HepG2 (cell line): ENCODE data around the gene DMTF1. TPM values are rescaled to one million over a fixed set of nuclear protein-coding genes. Genes with fewer than 3 reads are reported as not detected.
A peak's percentile ranks its signal among the peaks of the same experiment; 100 is the strongest.

ENCODE experiments used
- ARNTL ChIP-seq: sonication (generic); formaldehyde crosslinking; IDR thresholded peaks from 2 replicates; pipeline ENCODE4 v1.4.0; 2020; ENCODE audit warnings: mild to moderate bottlenecking, missing genetic modification reagents
- DBP ChIP-seq: sonication (generic); formaldehyde crosslinking; IDR thresholded peaks from 2 replicates; pipeline ENCODE4 v1.4.0; 2020; ENCODE audit warnings: missing genetic modification reagents; ENCODE audit errors: not compliant biosample characterization
- FOXK1 ChIP-seq: sonication (generic); formaldehyde crosslinking; IDR thresholded peaks from 2 replicates; pipeline ENCODE4 v1.4.0; 2020; ENCODE audit warnings: low read depth, missing genetic modification reagents, borderline replicate concordance
- FOXM1 ChIP-seq: sonication (generic); formaldehyde crosslinking; IDR thresholded peaks from 2 replicates; pipeline ENCODE4 v1.5.0; 2020; ENCODE audit warnings: missing genetic modification reagents
- HOXA5 ChIP-seq: sonication (generic); formaldehyde crosslinking; IDR thresholded peaks from 2 replicates; pipeline ENCODE4 v1.4.0; 2020; ENCODE audit warnings: missing genetic modification reagents
- PAWR ChIP-seq: sonication (generic); formaldehyde crosslinking; IDR thresholded peaks from 2 replicates; pipeline ENCODE4 v1.4.0; 2020; ENCODE audit warnings: missing genetic modification reagents, mild to moderate bottlenecking, borderline replicate concordance
- PHB2 ChIP-seq: fragments of 450-650 bp; IDR thresholded peaks from 2 replicates; pipeline ENCODE4 v1.6.1; 2018; ENCODE audit not compliant: partially characterized antibody
- SYNCRIP ChIP-seq: fragments of 200-400 bp; formaldehyde crosslinking; IDR thresholded peaks from 2 replicates; pipeline ENCODE4 v1.6.1; 2018; ENCODE audit warnings: mild to moderate bottlenecking, low read depth, low read length; ENCODE audit not compliant: insufficient read depth
- YY1 ChIP-seq: IDR thresholded peaks from 2 replicates; pipeline ENCODE4 v1.6.1; 2011; ENCODE audit warnings: low read length, low read depth, moderate library complexity, mild to moderate bottlenecking; ENCODE audit not compliant: insufficient read depth, insufficient replicate concordance
- ZC3H4 ChIP-seq: sonication (generic); formaldehyde crosslinking; IDR thresholded peaks from 2 replicates; pipeline ENCODE4 v1.4.0; 2020; ENCODE audit warnings: missing genetic modification reagents, borderline replicate concordance
- ZFP41 ChIP-seq: sonication (generic); formaldehyde crosslinking; IDR thresholded peaks from 2 replicates; pipeline ENCODE4 v1.4.0; 2020; ENCODE audit warnings: mild to moderate bottlenecking, missing genetic modification reagents, borderline replicate concordance
- ZFYVE20 ChIP-seq: sonication (generic); formaldehyde crosslinking; IDR thresholded peaks from 2 replicates; pipeline ENCODE4 v1.8.0; 2023; ENCODE audit warnings: low read depth, mild to moderate bottlenecking, moderate library complexity, missing genetic modification reagents, borderline replicate concordance
- ZKSCAN8 ChIP-seq: IDR thresholded peaks from 2 replicates; pipeline ENCODE4 v1.6.1; 2016; ENCODE audit warnings: borderline replicate concordance, missing genetic modification reagents, missing compliant biosample characterization
- ZNF251 ChIP-seq: sonication (generic); formaldehyde crosslinking; IDR thresholded peaks from 2 replicates; pipeline ENCODE4 v1.9.0; 2021; ENCODE audit warnings: mild to moderate bottlenecking, missing genetic modification reagents
- ZNF282 ChIP-seq: fragments of 450-650 bp; IDR thresholded peaks from 2 replicates; pipeline ENCODE4 v1.6.1; 2018; ENCODE audit not compliant: partially characterized antibody
- ZNF383 ChIP-seq: sonication (generic); formaldehyde crosslinking; IDR thresholded peaks from 2 replicates; pipeline ENCODE4 v1.4.0; 2020; ENCODE audit warnings: missing genetic modification reagents, mild to moderate bottlenecking, borderline replicate concordance
- ZNF460 ChIP-seq: sonication (generic); formaldehyde crosslinking; IDR thresholded peaks from 2 replicates; pipeline ENCODE4 v1.5.1; 2020; ENCODE audit warnings: missing genetic modification reagents, mild to moderate bottlenecking, borderline replicate concordance
- ZNF589 ChIP-seq: sonication (generic); formaldehyde crosslinking; conservative IDR thresholded peaks from 2 replicates; pipeline ENCODE4 v1.8.0; 2022; ENCODE audit warnings: mild to moderate bottlenecking, moderate library complexity, missing genetic modification reagents
- ZNF678 ChIP-seq: sonication (generic); formaldehyde crosslinking; IDR thresholded peaks from 2 replicates; pipeline ENCODE4 v1.4.0; 2020; ENCODE audit warnings: mild to moderate bottlenecking, missing genetic modification reagents
- ZSCAN5A ChIP-seq: sonication (generic); formaldehyde crosslinking; IDR thresholded peaks from 2 replicates; pipeline ENCODE4 v1.8.0; 2022; ENCODE audit warnings: mild to moderate bottlenecking, missing genetic modification reagents, borderline replicate concordance
- polyA plus RNA-seq, 8 experiments: library from polyadenylated mRNA; depleted of rRNA in 3 of 8; stranded (reverse) in 7 of 8; unstranded in 1 of 8; fragments of >200 nt; fragmentation: Illumina TruSeq in 4 of 8; extraction: Trizol in 4 of 8; gene quantifications; 2 replicates each; pipeline versions ENCODE4 v1.2.1 to v1.2.3, GENCODE V29; 2011 to 2016; ENCODE audit warnings: low read depth in 4 of 8, missing spikeins in 1 of 8, mixed read lengths in 1 of 8; ENCODE audit not compliant: insufficient read depth in 1 of 8
- total RNA-seq, 5 experiments: library from RNA; depleted of rRNA; stranded (reverse); fragments of >200 nt; fragmentation: Illumina TruSeq; extraction: Trizol; gene quantifications; 2 replicates each; pipeline ENCODE4 v1.2.3, GENCODE V29; 2016; ENCODE audit warnings: low read depth in 1 of 5
- TF ChIP-seq, protein P1 (sequence below): sonication (generic); formaldehyde crosslinking; IDR thresholded peaks from 2 replicates; pipeline ENCODE4 v1.4.0; 2020; ENCODE audit warnings: missing genetic modification reagents
- TF ChIP-seq, protein P2 (sequence below): sonication (generic); formaldehyde crosslinking; IDR thresholded peaks from 2 replicates; pipeline ENCODE4 v1.5.0; 2020; ENCODE audit warnings: missing genetic modification reagents
- TF ChIP-seq, protein P3 (sequence below): sonication (generic); formaldehyde crosslinking; IDR thresholded peaks from 2 replicates; pipeline ENCODE4 v1.4.0; 2020; ENCODE audit warnings: missing genetic modification reagents, mild to moderate bottlenecking, borderline replicate concordance
- TF ChIP-seq, protein P4 (sequence below): sonication (generic); formaldehyde crosslinking; IDR thresholded peaks from 2 replicates; pipeline ENCODE4 v1.4.0; 2020; ENCODE audit warnings: missing genetic modification reagents, low read depth, mild to moderate bottlenecking, borderline replicate concordance

Gene DMTF1
- total and polyA plus RNA-seq, 2 of the 13 experiments (the other 11 are each of a cell fraction or from before 2014, with no cell fraction given), result 45.8 to 132 TPM

- TF ChIP-seq ZNF383 (CRISPR knock-in tag) (no peak), FOXK1 (CRISPR knock-in tag) (no peak), ZNF251 (CRISPR knock-in tag) (no peak), YY1 (no peak), SYNCRIP (no peak), PAWR (CRISPR knock-in tag) (no peak), HOXA5 (no peak), PHB2 (no peak), DBP (CRISPR knock-in tag) (no peak), ZFP41 (no peak), ZNF282 (no peak), ZNF589 (CRISPR knock-in tag) (0 out of 2 replicates have a peak, but pooled peaks have one; percentile 43), FOXM1 (no peak), ZFYVE20 (CRISPR knock-in tag) (no peak), ZC3H4 (CRISPR knock-in tag) (no peak), ZNF460 (CRISPR knock-in tag) (no peak), ARNTL (CRISPR knock-in tag) (no peak), ZKSCAN8 (no peak), ZSCAN5A (CRISPR knock-in tag) (no peak; the same call in 1 of the 2 replicates), ZNF678 (no peak)
- TF ChIP-seq, protein P1, sequence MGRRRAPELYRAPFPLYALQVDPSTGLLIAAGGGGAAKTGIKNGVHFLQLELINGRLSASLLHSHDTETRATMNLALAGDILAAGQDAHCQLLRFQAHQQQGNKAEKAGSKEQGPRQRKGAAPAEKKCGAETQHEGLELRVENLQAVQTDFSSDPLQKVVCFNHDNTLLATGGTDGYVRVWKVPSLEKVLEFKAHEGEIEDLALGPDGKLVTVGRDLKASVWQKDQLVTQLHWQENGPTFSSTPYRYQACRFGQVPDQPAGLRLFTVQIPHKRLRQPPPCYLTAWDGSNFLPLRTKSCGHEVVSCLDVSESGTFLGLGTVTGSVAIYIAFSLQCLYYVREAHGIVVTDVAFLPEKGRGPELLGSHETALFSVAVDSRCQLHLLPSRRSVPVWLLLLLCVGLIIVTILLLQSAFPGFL (CRISPR knock-in tag), result no peak
- TF ChIP-seq, protein P2, sequence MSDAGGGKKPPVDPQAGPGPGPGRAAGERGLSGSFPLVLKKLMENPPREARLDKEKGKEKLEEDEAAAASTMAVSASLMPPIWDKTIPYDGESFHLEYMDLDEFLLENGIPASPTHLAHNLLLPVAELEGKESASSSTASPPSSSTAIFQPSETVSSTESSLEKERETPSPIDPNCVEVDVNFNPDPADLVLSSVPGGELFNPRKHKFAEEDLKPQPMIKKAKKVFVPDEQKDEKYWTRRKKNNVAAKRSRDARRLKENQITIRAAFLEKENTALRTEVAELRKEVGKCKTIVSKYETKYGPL, result no peak
- TF ChIP-seq, protein P3, sequence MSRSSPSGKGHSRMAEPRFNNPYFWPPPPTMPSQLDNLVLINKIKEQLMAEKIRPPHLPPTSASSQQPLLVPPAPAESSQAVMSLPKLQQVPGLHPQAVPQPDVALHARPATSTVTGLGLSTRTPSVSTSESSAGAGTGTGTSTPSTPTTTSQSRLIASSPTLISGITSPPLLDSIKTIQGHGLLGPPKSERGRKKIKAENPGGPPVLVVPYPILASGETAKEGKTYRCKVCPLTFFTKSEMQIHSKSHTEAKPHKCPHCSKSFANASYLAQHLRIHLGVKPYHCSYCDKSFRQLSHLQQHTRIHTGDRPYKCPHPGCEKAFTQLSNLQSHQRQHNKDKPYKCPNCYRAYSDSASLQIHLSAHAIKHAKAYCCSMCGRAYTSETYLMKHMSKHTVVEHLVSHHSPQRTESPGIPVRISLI, result no peak
- TF ChIP-seq, protein P4, sequence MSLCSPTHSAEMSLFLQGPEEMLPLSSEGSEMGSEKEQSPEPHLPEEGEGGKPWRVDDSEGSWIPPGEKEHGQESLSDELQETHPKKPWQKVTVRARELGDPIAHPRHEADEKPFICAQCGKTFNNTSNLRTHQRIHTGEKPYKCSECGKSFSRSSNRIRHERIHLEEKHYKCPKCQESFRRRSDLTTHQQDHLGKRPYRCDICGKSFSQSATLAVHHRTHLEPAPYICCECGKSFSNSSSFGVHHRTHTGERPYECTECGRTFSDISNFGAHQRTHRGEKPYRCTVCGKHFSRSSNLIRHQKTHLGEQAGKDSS (CRISPR knock-in tag), result 0 out of 2 replicates have a peak, but pooled peaks have one; percentile 58
Measured at GRCh38 chr7:87220026-87220733, 67.9 kb downstream of the DMTF1 start (continued).
